Activated T-helper 2 cell treated with anti-CD3 and anti-CD28 coated beads, Interferon-gamma antibody, Interleukin-2, Interleukin-4, amounts not matched to agents 10 μg/mL and 5 μg/mL and 100 μg/mL, durations not matched to agents 14 hours and 24 hours and 36 hours (primary cell): ENCODE data around the gene RBM5. TPM values are rescaled to one million over a fixed set of nuclear protein-coding genes. Genes with fewer than 3 reads are reported as not detected.

Experiments
- total RNA-seq: library from RNA; stranded (reverse); gene quantifications from 2 replicates; pipeline ENCODE4 v1.2.3, GENCODE V29; 2022

Gene RBM5
- total RNA-seq, 1 donor from 2014 or later: 139 TPM

Other genes starting within 250 kb of the RBM5 start
- 21.0 and 26.6 TPM in 2 replicates for gene TRAIP, start 232.4 kb upstream of the RBM5 start, total RNA-seq
- gene CAMKV, start 219.0 kb upstream of the RBM5 start, total RNA-seq: 0.39 and 0.46 TPM in 2 replicates
- 1.2 and 1.3 TPM in 2 replicates for gene MST1R, start 185.0 kb upstream of the RBM5 start, total RNA-seq
- 15.1 and 15.7 TPM in 2 replicates for gene MON1A, start 159.1 kb upstream of the RBM5 start, total RNA-seq
- 99.2 and 104 TPM in 2 replicates for gene RBM6, start 148.8 kb upstream of the RBM5 start, total RNA-seq
- gene SEMA3F, start 66.4 kb downstream of the RBM5 start, total RNA-seq: 0.11 and 0.21 TPM in 2 replicates
- not detected in 2 replicates for gene GNAT1, start 102.7 kb downstream of the RBM5 start, total RNA-seq
- not detected in 2 replicates for gene SLC38A3, start 116.4 kb downstream of the RBM5 start, total RNA-seq
- 267 and 269 TPM in 2 replicates for gene GNAI2, start 147.3 kb downstream of the RBM5 start, total RNA-seq
- 0.30 and 0.68 TPM in 2 replicates for gene SEMA3B, start 180.2 kb downstream of the RBM5 start, total RNA-seq
- not detected in 2 replicates for gene LSMEM2, start 190.2 kb downstream of the RBM5 start, total RNA-seq
- 154 and 164 TPM in 2 replicates for gene IFRD2, start 203.5 kb downstream of the RBM5 start, total RNA-seq
- gene HYAL3, start 210.5 kb downstream of the RBM5 start, total RNA-seq: 10.8 TPM in 2 replicates
- gene NAA80, start 210.5 kb downstream of the RBM5 start, total RNA-seq: 24.9 and 25.0 TPM in 2 replicates
- 0.23 and 0.59 TPM in 2 replicates for gene HYAL1, start 214.7 kb downstream of the RBM5 start, total RNA-seq
- gene HYAL2, start 233.8 kb downstream of the RBM5 start, total RNA-seq: 14.9 and 15.2 TPM in 2 replicates
- 23.7 and 23.9 TPM in 2 replicates for gene TUSC2, start 239.3 kb downstream of the RBM5 start, total RNA-seq